ENCODE measurements around the gene CRMP1.

Gene CRMP1

GRCh38 chr4:5919571-5919970 lies 26.7 kb upstream of the CRMP1 start:
- DNase-seq (ENCODE audit: low spot score): no peak

GRCh38 chr4:5919044-5919443 lies 26.2 kb upstream of the CRMP1 start:
- DNase-seq (ENCODE audit: low spot score): no peak

GRCh38 chr4:5918331-5918985 lies 25.6 kb upstream of the CRMP1 start:
- no peak for DNase-seq (ENCODE audit: low spot score)

DNA sequence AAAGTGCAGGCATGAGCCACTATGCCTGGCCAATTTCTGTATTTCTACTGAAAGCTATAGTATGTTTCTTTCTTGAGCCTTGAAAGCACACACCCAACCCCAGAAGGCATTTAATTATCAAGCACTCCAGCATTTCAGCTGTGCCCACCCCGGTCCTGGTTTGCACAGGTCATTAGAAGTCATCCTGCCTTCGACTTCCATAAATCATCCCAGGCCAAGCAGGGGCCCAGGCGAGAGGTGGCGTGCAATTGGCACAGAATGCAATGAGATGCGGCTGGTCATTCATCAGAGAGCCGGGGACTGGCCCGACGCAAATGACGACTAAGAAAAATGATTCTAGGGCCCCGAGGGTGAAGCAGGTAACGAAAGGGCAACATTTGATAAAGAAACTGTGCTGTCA lies 24.8 kb upstream of the CRMP1 start:
- DNase-seq (ENCODE audit: low spot score): no peak

GRCh38 chr4:5916229-5916628 lies 23.3 kb upstream of the CRMP1 start:
- DNase-seq (ENCODE audit: low spot score): no peak

DNA sequence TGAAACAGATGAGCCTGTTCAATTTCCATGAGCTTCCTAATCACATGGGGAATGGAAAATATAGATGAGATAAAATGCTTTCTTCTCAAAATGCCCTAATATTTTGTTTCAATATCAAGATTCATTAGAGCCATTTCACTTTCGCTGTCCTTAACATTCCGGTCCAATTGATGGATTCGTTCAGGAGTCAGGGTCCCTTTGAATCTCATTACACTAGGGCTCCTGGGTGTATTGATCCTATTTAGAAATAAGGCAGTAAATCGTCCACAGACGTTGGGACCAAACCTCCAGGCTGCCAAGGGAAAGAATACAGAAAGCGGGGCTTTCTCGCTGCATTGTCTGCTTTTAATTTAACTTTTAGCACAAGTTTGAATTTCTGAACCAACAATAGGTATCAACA lies 20.6 kb upstream of the CRMP1 start:
- DNase-seq (ENCODE audit: low spot score): no peak

DNA sequence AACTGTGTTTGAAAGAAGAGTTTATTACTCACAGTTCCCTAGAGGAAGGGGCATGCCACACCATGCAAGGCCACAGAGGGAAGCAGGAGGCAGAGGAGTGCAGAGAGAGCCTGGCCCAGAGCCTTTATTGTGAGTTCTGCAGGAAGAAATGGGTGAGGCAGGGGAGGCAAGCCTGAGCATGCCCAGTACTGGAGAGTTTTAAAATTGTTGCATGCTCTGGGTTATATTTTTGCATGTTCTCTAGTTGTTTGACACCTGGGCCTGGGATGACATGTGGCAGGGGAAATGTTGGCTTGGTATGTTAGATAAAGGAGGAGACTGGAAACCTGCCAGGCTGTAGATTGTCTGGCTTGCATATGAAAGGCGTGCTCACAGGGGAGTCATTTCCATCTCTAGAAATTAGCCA lies 19.7 kb upstream of the CRMP1 start:
- no peak for DNase-seq (ENCODE audit: low spot score)

GRCh38 chr4:5908876-5909427 lies 16.1 kb upstream of the CRMP1 start:
- DNase-seq (ENCODE audit: low spot score): no peak

GRCh38 chr4:5906191-5906590 lies 13.3 kb upstream of the CRMP1 start:
- no peak for DNase-seq (ENCODE audit: low spot score)

DNA sequence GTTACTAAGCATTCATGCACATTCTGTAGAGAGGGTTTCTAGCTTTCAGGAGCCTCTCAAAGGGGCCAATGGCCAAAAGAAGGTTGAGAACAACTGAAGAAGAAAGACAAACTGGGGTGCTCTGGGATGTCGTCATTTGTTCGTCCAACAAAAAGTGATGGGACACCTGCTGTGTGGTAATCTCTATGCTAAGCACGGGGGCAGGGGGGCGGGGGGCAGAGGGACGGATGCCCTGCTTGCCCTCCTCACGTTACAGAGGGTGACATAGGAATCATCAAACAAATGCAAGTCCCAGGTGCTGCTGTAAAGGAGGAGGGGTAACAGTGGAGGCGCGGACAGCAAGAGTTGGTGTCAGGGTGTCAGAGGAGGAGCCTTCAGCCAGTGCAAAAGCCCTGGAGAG lies 12.8 kb upstream of the CRMP1 start:
- DNase-seq (ENCODE audit: low spot score): no peak

DNA sequence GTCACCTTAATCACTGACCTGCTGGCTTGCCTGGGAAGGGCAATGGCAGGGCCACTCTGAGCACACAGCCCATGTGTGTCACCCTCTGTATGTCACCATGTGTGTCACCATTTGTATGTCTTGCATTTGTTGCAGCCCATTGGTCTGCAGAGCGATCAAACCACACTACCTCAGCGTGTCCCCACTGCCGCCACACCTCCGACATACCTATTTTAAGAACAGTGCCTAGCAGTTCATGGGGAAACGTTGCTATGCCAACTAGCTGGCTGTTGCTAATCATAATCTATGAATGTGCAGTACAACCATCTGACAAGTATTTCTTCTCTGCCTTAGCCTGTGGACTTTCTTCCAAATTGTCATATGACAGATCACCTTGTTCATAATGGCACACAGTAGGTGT lies 8.0 kb upstream of the CRMP1 start:
- no peak for DNase-seq (ENCODE audit: low spot score)

DNA sequence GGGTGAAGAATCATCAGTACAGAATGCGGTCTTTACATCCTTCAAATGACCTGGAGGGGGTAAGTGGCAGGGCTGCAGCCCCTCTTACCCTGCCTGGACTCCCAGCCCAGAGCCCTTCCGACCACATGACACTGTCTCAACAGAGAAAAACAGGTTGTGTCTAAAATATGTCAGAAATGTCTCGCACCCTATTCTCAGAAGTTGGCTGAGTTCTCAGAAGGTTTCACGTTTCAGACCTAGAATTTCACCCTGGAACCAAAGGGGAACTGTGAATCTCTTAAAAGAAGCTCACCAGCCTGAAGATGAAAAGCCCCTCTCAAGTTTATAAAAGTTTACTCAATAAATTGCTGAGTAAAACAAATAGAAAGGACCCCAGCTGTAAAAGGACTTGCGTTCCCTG lies 7.0 kb upstream of the CRMP1 start:
- no peak for DNase-seq (ENCODE audit: low spot score)

DNA sequence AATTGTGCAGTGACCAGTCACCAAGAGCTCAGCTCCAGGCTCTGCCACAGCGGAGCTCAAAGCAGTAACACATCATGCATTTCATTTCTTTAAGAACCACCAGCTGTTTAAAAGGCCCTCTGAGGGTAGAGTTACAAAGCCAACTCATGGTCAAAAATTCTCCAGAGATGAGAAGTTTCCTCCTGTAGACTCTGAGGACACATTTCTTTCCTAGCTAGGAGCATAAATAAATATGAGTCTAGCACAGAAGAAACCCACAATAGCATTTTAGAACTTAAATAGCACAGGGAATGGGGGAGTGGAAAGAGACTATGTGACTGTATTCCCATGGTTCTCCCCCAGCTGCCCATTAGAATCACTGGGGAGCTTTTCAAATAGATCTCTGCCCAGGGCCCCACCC lies 6.5 kb upstream of the CRMP1 start:
- DNase-seq (ENCODE audit: low spot score): no peak

- no peak for DNase-seq (ENCODE audit: low spot score)
Measured at GRCh38 chr4:5897674-5898073, 4.8 kb upstream of the CRMP1 start.

GRCh38 chr4:5895287-5895686 lies 2.4 kb upstream of the CRMP1 start:
- no peak for DNase-seq (ENCODE audit: low spot score)

GRCh38 chr4:5894266-5894665 lies 1.4 kb upstream of the CRMP1 start:
- DNase-seq (ENCODE audit: low spot score): no peak

DNA sequence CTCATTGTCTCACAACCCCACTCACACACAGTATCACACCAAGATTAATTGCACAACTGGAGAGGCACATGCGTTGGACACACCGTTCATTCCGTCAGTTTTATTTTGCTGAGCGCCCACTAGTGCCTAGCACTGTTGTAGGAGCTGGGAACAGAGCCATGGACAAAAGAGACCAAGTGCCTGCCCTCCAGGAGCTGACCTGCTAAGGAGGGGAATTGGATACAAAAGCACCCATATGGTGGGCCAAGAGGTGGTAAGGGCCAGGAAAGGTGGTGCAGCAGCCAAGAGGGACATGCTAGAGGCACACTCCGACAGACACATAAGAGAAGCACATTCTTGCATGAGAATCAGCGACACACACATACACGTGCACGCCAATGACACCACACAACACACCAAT lies 705 bp upstream of the CRMP1 start:
- DNase-seq (ENCODE audit: low spot score): no peak

- DNase-seq (ENCODE audit: low spot score): no peak
Measured at GRCh38 chr4:5892323-5893003, 423 bp downstream of the CRMP1 start.

DNA sequence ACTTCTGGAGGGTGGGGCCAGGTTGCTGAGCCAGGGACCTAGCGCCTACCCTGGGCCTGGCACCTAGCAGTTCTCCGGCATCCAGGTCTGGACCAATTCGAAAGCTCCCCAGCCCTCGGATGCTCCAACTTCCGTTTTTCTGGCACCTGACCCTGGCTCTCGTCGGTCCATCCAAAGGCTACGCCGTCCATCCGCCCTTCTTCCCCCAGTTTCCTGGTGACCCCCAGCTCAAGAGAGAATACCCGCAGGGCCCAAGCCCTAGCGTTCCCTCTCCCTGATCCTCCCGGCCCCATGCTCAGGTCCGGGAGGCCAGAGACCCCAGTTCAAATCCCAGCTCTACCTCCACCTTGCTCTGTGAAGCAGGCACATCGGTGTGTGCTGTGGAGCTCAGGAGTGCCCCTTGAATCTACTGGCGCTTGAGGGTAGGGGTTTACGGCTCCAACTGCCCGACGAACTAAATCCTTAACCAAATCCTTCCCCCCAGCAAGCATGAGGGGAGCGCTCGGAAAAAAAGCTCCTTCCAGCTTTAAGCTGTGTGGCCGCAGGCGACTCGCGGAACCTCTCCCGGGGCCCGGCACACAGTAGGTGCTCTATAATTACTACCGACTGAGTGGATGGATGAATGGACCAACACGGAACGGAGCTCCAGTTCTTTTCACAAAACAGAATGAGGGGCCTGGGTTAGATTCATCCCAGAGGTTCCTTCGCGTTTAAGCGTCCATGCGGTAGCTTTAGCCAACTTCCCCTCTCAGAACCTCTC lies 1.1 kb downstream of the CRMP1 start:
- DNase-seq (ENCODE audit: low spot score): no peak

DNA sequence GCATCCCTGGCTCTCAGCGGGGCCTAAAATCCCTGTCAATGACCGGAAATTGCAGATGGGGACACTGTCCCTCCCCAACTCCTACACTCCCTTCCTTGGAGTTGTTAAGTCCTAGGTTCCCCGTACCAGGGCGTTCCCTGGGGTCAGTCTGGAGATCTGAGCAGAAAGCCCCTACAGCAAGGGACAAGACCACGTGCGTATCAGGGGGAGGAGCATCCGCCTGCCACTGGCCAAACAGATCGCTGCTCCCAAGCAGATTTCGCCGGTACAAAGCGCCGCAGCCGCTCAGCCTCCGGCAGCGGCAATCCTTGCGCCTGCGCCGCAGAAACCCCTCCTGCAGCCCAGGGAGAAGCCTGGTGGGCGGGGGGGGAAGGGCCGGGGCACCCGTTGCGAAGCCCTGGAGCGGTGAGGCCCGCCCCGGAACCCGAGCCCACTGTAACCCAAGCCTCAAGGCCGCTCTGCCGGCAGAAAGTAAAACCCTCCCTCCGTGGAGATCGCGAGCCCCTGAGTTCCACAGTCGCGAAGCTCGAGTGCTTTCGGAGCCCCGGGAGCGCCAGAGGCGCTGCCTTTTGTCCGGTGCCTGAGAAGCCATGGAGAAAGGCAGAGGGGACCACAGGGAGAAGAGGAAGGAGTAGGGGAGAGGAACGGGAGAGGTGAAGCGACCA lies 2.7 kb downstream of the CRMP1 start:
- no peak for DNase-seq (ENCODE audit: low spot score)

DNA sequence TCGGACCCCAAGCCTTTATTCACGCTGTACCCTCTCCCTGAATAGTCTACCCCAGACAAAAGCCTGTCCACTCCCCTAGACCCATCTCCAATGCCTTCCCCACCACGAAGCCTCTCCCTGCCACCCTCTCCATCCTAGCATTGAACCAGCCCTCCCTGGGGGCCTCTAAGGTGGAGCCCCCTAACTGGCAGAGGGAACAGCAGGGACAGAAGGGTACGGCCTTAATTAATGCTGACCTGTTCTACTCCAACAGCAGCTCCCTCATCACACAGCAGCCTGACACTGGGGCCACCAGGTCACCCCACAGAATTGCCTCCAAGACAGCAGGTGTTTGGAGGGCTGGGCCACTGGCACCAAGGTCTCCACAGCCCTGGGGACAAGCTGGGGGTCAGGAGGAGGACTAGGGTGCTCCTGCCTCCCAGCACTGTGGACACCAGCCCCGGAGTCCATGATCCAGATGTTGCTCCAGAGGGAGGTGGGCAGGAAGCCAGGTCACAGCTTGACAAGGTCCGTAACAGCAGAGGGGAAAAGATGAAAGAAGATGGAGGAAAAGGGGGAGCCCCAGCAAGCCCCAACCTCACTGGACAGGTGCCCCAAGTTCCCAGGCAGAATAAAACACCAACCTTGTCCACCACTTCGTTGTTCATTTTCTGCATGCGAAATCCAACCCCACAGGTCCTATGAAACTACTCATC lies 3.7 kb downstream of the CRMP1 start:
- no peak for DNase-seq (ENCODE audit: low spot score)
